Measurements from ENCODE around the gene TOPAZ1.

The TOPAZ1 gene

GRCh38 chr3:44240061-44240460, 1.6 kb upstream of the TOPAZ1 start:
- Histone ChIP-seq H3K36me3 (ENCODE audit: control insufficient read depth in 2 of 2, insufficient read depth in 2 of 2, low read length in 2 of 2) (no peaks in the 10 kb centered on the region), H3K4me1 (ENCODE audit: control insufficient read depth in 2 of 2, insufficient read depth in 2 of 2, low read length in 2 of 2) (no peaks in the 10 kb centered on the region), H3K9me3 (ENCODE audit: control insufficient read depth in 2 of 2, low read length in 2 of 2) (no peaks in the 10 kb centered on the region), H3K9ac (ENCODE audit: low read depth in 1 of 2, low read length in 2 of 2) (no peak overlapping the region), H3K27ac (ENCODE audit: low read depth in 2 of 2, low read length in 2 of 2) (no peak overlapping the region), H3K4me3 (ENCODE audit: low read length in 2 of 2) (no peak overlapping the region), H3K27me3 (ENCODE audit: control insufficient read depth in 2 of 2, insufficient read depth in 2 of 2, low read length in 2 of 2) (no peaks in the 10 kb centered on the region)

GRCh38 chr3:44242721-44243120, 1.0 kb downstream of the TOPAZ1 start:
- Histone ChIP-seq H3K9me3 (ENCODE audit: control insufficient read depth in 2 of 2, low read length in 2 of 2) (no peaks in the 10 kb centered on the region), H3K36me3 (ENCODE audit: control insufficient read depth in 2 of 2, insufficient read depth in 2 of 2, low read length in 2 of 2) (no peaks in the 10 kb centered on the region), H3K9ac (ENCODE audit: low read depth in 1 of 2, low read length in 2 of 2) (no peak overlapping the region), H3K27me3 (ENCODE audit: control insufficient read depth in 2 of 2, insufficient read depth in 2 of 2, low read length in 2 of 2) (no peaks in the 10 kb centered on the region), H3K4me1 (ENCODE audit: control insufficient read depth in 2 of 2, insufficient read depth in 2 of 2, low read length in 2 of 2) (no peaks in the 10 kb centered on the region), H3K27ac (ENCODE audit: low read depth in 2 of 2, low read length in 2 of 2) (no peak overlapping the region), H3K4me3 (ENCODE audit: low read length in 2 of 2) (no peak overlapping the region)

DNA sequence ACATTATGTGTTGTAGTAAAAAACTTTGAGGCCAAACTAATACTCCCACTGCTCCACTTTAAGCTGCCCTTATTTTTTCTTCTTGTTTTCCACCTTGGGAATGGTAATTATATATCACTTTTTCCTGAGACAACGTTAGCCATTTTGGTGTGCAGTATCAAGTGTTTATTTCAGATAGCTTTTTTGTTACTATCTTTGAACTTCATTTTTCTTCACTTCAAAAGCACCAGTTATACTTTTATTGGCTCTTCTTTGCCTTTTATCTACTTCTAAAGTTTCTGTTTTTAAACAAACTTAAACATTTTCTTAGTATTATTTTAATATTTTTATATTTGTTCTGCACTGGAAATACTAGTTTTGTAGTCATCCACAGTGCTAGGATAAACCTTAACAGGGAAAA, 6.5 kb downstream of the TOPAZ1 start:
- H3K27me3 ChIP-seq (ENCODE audit: control insufficient read depth in 2 of 2, insufficient read depth in 2 of 2, low read length in 2 of 2): no peaks in the 10 kb centered on the region
- peaks cover 4 to 5% of the 10 kb centered on the region in 2 donors for H3K9me3 ChIP-seq (ENCODE audit: control insufficient read depth in 2 of 2, low read length in 2 of 2)
- H3K36me3 ChIP-seq (ENCODE audit: control insufficient read depth in 2 of 2, insufficient read depth in 2 of 2, low read length in 2 of 2): no peaks in the 10 kb centered on the region
- H3K4me3 ChIP-seq (ENCODE audit: low read length in 2 of 2): no peak overlapping the region
- H3K9ac ChIP-seq (ENCODE audit: low read depth in 1 of 2, low read length in 2 of 2): no peak overlapping the region
- H3K27ac ChIP-seq (ENCODE audit: low read depth in 2 of 2, low read length in 2 of 2): no peak overlapping the region
- H3K4me1 ChIP-seq (ENCODE audit: control insufficient read depth in 2 of 2, insufficient read depth in 2 of 2, low read length in 2 of 2): no peaks in the 10 kb centered on the region

DNA sequence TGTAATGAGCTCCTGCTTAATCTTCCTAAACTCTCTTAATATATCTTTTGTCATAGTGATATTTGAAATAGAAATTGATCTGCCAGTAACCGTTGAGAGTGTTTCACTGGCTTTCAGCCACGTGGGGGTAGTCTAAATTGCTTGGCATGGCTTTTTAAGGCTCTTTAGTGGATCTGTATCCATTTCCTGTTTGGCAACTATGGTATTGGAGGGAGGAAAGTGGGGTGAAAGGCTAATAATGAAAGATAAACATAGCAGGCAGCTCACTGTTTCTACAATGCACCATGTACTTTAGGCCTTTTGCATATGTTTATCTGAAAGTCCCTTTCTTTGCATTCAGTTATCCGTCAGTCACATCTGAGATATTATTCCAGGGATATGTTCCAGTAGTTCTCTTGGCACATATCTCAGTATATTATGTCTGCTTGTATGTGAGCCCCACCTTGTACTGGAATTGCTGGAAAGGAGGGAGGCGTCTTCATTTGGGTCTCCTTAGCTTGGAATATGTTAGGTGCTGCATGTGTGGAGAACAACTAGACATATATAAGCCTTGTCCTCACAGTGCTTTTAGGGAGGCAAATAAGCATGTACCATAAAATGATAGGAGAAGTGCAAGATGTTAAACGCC, 10.8 kb downstream of the TOPAZ1 start:
- peaks cover 4 to 5% of the 10 kb centered on the region in 2 donors for H3K9me3 ChIP-seq (ENCODE audit: control insufficient read depth in 2 of 2, low read length in 2 of 2)
- H3K27ac ChIP-seq (ENCODE audit: low read depth in 2 of 2, low read length in 2 of 2): no peak overlapping the region
- no peak overlapping the region for H3K9ac ChIP-seq (ENCODE audit: low read depth in 1 of 2, low read length in 2 of 2)
- H3K4me1 ChIP-seq (ENCODE audit: control insufficient read depth in 2 of 2, insufficient read depth in 2 of 2, low read length in 2 of 2): no peaks in the 10 kb centered on the region
- H3K4me3 ChIP-seq (ENCODE audit: low read length in 2 of 2): no peak overlapping the region
- no peaks in the 10 kb centered on the region for H3K36me3 ChIP-seq (ENCODE audit: control insufficient read depth in 2 of 2, insufficient read depth in 2 of 2, low read length in 2 of 2)
- H3K27me3 ChIP-seq (ENCODE audit: control insufficient read depth in 2 of 2, insufficient read depth in 2 of 2, low read length in 2 of 2): no peaks in the 10 kb centered on the region

DNA sequence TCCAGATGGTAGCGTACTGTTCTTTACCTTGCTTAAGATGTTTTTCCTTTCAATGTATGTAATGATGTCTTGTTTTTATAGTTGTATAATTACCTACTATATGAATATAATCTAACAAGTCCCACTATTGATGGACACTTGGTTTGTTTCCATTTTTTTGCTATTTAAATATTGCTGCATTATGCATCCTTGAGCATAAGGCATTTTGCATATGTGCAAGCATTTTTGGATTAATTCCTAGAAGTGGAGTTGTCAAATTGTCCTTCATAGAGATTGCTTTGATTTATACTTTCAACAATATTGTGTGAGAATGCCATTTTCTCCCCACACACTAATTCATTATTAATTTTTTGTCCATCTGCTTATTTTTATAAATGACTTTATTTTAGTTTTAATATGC, 17.7 kb downstream of the TOPAZ1 start:
- no peaks in the 10 kb centered on the region for H3K4me1 ChIP-seq (ENCODE audit: control insufficient read depth in 2 of 2, insufficient read depth in 2 of 2, low read length in 2 of 2)
- no peak overlapping the region for H3K27ac ChIP-seq (ENCODE audit: low read depth in 2 of 2, low read length in 2 of 2)
- H3K4me3 ChIP-seq (ENCODE audit: low read length in 2 of 2): no peak overlapping the region
- H3K9ac ChIP-seq (ENCODE audit: low read depth in 1 of 2, low read length in 2 of 2): no peak overlapping the region
- H3K9me3 ChIP-seq (ENCODE audit: control insufficient read depth in 2 of 2, low read length in 2 of 2): no peaks in the 10 kb centered on the region
- no peaks in the 10 kb centered on the region for H3K36me3 ChIP-seq (ENCODE audit: control insufficient read depth in 2 of 2, insufficient read depth in 2 of 2, low read length in 2 of 2)
- no peaks in the 10 kb centered on the region for H3K27me3 ChIP-seq (ENCODE audit: control insufficient read depth in 2 of 2, insufficient read depth in 2 of 2, low read length in 2 of 2)

- no peak overlapping the region for H3K9ac ChIP-seq (ENCODE audit: low read depth in 1 of 2, low read length in 2 of 2)
- H3K36me3 ChIP-seq (ENCODE audit: control insufficient read depth in 2 of 2, insufficient read depth in 2 of 2, low read length in 2 of 2): no peaks in the 10 kb centered on the region
- H3K4me1 ChIP-seq (ENCODE audit: control insufficient read depth in 2 of 2, insufficient read depth in 2 of 2, low read length in 2 of 2): no peaks in the 10 kb centered on the region
- no peaks in the 10 kb centered on the region for H3K27me3 ChIP-seq (ENCODE audit: control insufficient read depth in 2 of 2, insufficient read depth in 2 of 2, low read length in 2 of 2)
- H3K27ac ChIP-seq (ENCODE audit: low read depth in 2 of 2, low read length in 2 of 2): no peak overlapping the region
- H3K9me3 ChIP-seq (ENCODE audit: control insufficient read depth in 2 of 2, low read length in 2 of 2): no peaks in the 10 kb centered on the region
- no peak overlapping the region for H3K4me3 ChIP-seq (ENCODE audit: low read length in 2 of 2)
Observed at GRCh38 chr3:44264146-44264545, 22.5 kb downstream of the TOPAZ1 start.

- Histone ChIP-seq H3K36me3 (ENCODE audit: control insufficient read depth in 2 of 2, insufficient read depth in 2 of 2, low read length in 2 of 2) (no peaks in the 10 kb centered on the region), H3K4me3 (ENCODE audit: low read length in 2 of 2) (no peak overlapping the region), H3K9me3 (ENCODE audit: control insufficient read depth in 2 of 2, low read length in 2 of 2) (no peaks in the 10 kb centered on the region), H3K27ac (ENCODE audit: low read depth in 2 of 2, low read length in 2 of 2) (no peak overlapping the region), H3K27me3 (ENCODE audit: control insufficient read depth in 2 of 2, insufficient read depth in 2 of 2, low read length in 2 of 2) (no peaks in the 10 kb centered on the region), H3K9ac (ENCODE audit: low read depth in 1 of 2, low read length in 2 of 2) (no peak overlapping the region), H3K4me1 (ENCODE audit: control insufficient read depth in 2 of 2, insufficient read depth in 2 of 2, low read length in 2 of 2) (no peaks in the 10 kb centered on the region)
Observed at GRCh38 chr3:44265815-44266214, 24.1 kb downstream of the TOPAZ1 start.

DNA sequence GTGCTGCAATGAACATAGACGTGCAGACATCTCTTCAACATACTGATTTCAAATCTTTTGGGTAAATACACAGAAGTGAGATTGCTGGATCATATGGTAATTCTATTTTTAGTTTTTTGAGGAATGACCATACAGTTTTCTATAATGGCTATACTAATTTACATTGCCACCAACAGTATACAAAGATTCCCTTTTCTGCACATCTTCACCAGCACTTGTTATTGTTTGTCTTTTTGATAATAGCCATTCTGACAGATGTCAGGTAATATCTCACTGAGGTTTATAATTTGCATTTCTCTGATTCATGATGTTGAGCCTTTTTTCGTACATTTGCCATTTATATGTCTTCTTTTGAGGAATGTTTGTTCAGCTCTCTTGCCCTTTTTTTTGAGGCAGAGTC, 30.5 kb downstream of the TOPAZ1 start:
- Histone ChIP-seq H3K4me3 (ENCODE audit: low read length in 2 of 2) (no peak overlapping the region), H3K36me3 (ENCODE audit: control insufficient read depth in 2 of 2, insufficient read depth in 2 of 2, low read length in 2 of 2) (no peaks in the 10 kb centered on the region), H3K27ac (ENCODE audit: low read depth in 2 of 2, low read length in 2 of 2) (no peak overlapping the region), H3K4me1 (ENCODE audit: control insufficient read depth in 2 of 2, insufficient read depth in 2 of 2, low read length in 2 of 2) (no peaks in the 10 kb centered on the region), H3K9ac (ENCODE audit: low read depth in 1 of 2, low read length in 2 of 2) (no peak overlapping the region), H3K9me3 (ENCODE audit: control insufficient read depth in 2 of 2, low read length in 2 of 2) (no peaks in the 10 kb centered on the region), H3K27me3 (ENCODE audit: control insufficient read depth in 2 of 2, insufficient read depth in 2 of 2, low read length in 2 of 2) (peaks cover 0 to 2% of the 10 kb centered on the region in 2 donors)

GRCh38 chr3:44277925-44278324, 36.2 kb downstream of the TOPAZ1 start:
- Histone ChIP-seq H3K27ac (ENCODE audit: low read depth in 2 of 2, low read length in 2 of 2) (no peak overlapping the region), H3K36me3 (ENCODE audit: control insufficient read depth in 2 of 2, insufficient read depth in 2 of 2, low read length in 2 of 2) (no peaks in the 10 kb centered on the region), H3K9ac (ENCODE audit: low read depth in 1 of 2, low read length in 2 of 2) (no peak overlapping the region), H3K9me3 (ENCODE audit: control insufficient read depth in 2 of 2, low read length in 2 of 2) (no peaks in the 10 kb centered on the region), H3K4me1 (ENCODE audit: control insufficient read depth in 2 of 2, insufficient read depth in 2 of 2, low read length in 2 of 2) (no peaks in the 10 kb centered on the region), H3K27me3 (ENCODE audit: control insufficient read depth in 2 of 2, insufficient read depth in 2 of 2, low read length in 2 of 2) (peaks cover 2% of the 10 kb centered on the region in 2 donors), H3K4me3 (ENCODE audit: low read length in 2 of 2) (no peak overlapping the region)

GRCh38 chr3:44280077-44280476, 38.4 kb downstream of the TOPAZ1 start:
- H3K36me3 ChIP-seq (ENCODE audit: control insufficient read depth in 2 of 2, insufficient read depth in 2 of 2, low read length in 2 of 2): no peaks in the 10 kb centered on the region
- no peaks in the 10 kb centered on the region for H3K9me3 ChIP-seq (ENCODE audit: control insufficient read depth in 2 of 2, low read length in 2 of 2)
- H3K27ac ChIP-seq (ENCODE audit: low read depth in 2 of 2, low read length in 2 of 2): no peak overlapping the region
- H3K4me1 ChIP-seq (ENCODE audit: control insufficient read depth in 2 of 2, insufficient read depth in 2 of 2, low read length in 2 of 2): no peaks in the 10 kb centered on the region
- no peak overlapping the region for H3K4me3 ChIP-seq (ENCODE audit: low read length in 2 of 2)
- no peak overlapping the region for H3K9ac ChIP-seq (ENCODE audit: low read depth in 1 of 2, low read length in 2 of 2)
- peaks cover 2% of the 10 kb centered on the region in 2 donors for H3K27me3 ChIP-seq (ENCODE audit: control insufficient read depth in 2 of 2, insufficient read depth in 2 of 2, low read length in 2 of 2)

DNA sequence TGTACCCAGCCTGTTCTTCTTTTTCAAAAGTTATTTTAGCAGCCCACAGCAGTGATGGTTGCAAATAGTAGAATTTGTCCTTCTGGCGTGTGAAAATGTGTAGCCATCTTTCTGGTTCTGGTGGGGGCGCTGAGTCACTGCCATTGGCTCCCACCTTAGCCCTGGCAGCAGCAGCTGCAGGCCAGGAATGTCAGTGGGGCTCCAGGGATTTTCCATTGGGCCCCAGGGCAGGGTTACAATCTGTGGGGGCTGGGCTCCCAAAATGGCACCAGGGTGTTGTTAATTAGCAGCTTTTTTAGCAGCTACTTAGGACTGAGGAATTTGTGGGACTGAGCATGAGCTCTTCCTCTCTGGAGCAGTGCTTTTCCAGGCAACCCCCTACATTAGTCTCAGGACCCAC, 38.9 kb downstream of the TOPAZ1 start:
- no peaks in the 10 kb centered on the region for H3K36me3 ChIP-seq (ENCODE audit: control insufficient read depth in 2 of 2, insufficient read depth in 2 of 2, low read length in 2 of 2)
- H3K27ac ChIP-seq (ENCODE audit: low read depth in 2 of 2, low read length in 2 of 2): no peak overlapping the region
- no peak overlapping the region for H3K9ac ChIP-seq (ENCODE audit: low read depth in 1 of 2, low read length in 2 of 2)
- no peaks in the 10 kb centered on the region for H3K9me3 ChIP-seq (ENCODE audit: control insufficient read depth in 2 of 2, low read length in 2 of 2)
- peaks cover 0 to 2% of the 10 kb centered on the region in 2 donors for H3K27me3 ChIP-seq (ENCODE audit: control insufficient read depth in 2 of 2, insufficient read depth in 2 of 2, low read length in 2 of 2)
- H3K4me1 ChIP-seq (ENCODE audit: control insufficient read depth in 2 of 2, insufficient read depth in 2 of 2, low read length in 2 of 2): no peaks in the 10 kb centered on the region
- H3K4me3 ChIP-seq (ENCODE audit: low read length in 2 of 2): no peak overlapping the region

Measured in mucosa of rectum (tissue), 2 donors.